HG03064 (cell line): ENCODE data around the gene BLOC1S3.

Experiments
- ATAC-seq: cut with Tn5 transposase; IDR thresholded peaks from one replicate; pipeline ENCODE4 v1.9.1; 2021; ENCODE audit warnings: low read depth; ENCODE audit not compliant: unreplicated experiment

BLOC1S3 gene

GRCh38 chr19:45178262-45179071 is at the start of gene BLOC1S3:
TSS of gene BLOC1S3 (plus strand) at chr19:45178784. CDS start at chr19:45179297, 513 bp downstream.
- peak; percentile 74 for ATAC-seq

- no peak for ATAC-seq
These were observed 49.8 kb upstream of the BLOC1S3 start for GRCh38 chr19:45128806-45129205.

- ATAC-seq: no peak
These were observed 48.3 kb upstream of the BLOC1S3 start for GRCh38 chr19:45130236-45130635.

GRCh38 chr19:45130888-45131615 is 47.5 kb upstream of the BLOC1S3 start:
- no peak for ATAC-seq

- ATAC-seq: no peak
These were observed 44.9 kb upstream of the BLOC1S3 start for GRCh38 chr19:45133661-45134060.

GRCh38 chr19:45135176-45135885 is 43.3 kb upstream of the BLOC1S3 start:
- ATAC-seq: no peak

GRCh38 chr19:45136507-45137178 is 41.9 kb upstream of the BLOC1S3 start:
- no peak for ATAC-seq

- peak; percentile 58 for ATAC-seq
These were observed 41.3 kb upstream of the BLOC1S3 start for GRCh38 chr19:45137179-45137761.

- no peak for ATAC-seq
These were observed 40.3 kb upstream of the BLOC1S3 start for GRCh38 chr19:45138303-45138751.

- no peak for ATAC-seq
These were observed 39.1 kb upstream of the BLOC1S3 start for GRCh38 chr19:45139286-45140143.

- no peak for ATAC-seq
These were observed 38.5 kb upstream of the BLOC1S3 start for GRCh38 chr19:45140144-45140503.

GRCh38 chr19:45140533-45140932 is 38.1 kb upstream of the BLOC1S3 start:
- ATAC-seq: no peak

GRCh38 chr19:45141203-45141900 is 37.2 kb upstream of the BLOC1S3 start:
- ATAC-seq: no peak

- no peak for ATAC-seq
These were observed 36.4 kb upstream of the BLOC1S3 start for GRCh38 chr19:45142016-45142725.

GRCh38 chr19:45142726-45143110 is 35.9 kb upstream of the BLOC1S3 start:
- no peak for ATAC-seq

- no peak for ATAC-seq
These were observed 33.9 kb upstream of the BLOC1S3 start for GRCh38 chr19:45144431-45145269.
